Effector memory CD4-positive, alpha-beta T cell (primary cell): ENCODE data around the gene FASTKD1.

Experiments
- DNase-seq, 3 donors: peaks; one replicate each; pipeline ENCODE4 v3.0.0-alpha.2; 2020
- H3K27ac ChIP-seq: 2 replicates; pipeline ENCODE4 v1.7.0; 2013; ENCODE audit warnings: mild to moderate bottlenecking, low read length, moderate library complexity; ENCODE audit not compliant: insufficient read depth, poor library complexity, severe bottlenecking
- H3K27me3 ChIP-seq: replicated peaks from 2 replicates; pipeline ENCODE4 v1.7.0; 2013; ENCODE audit warnings: mild to moderate bottlenecking, low read length; ENCODE audit not compliant: insufficient read depth, control insufficient read depth, poor library complexity, severe bottlenecking
- H3K36me3 ChIP-seq: 2 replicates; pipeline ENCODE4 v1.7.0; 2013; ENCODE audit warnings: mild to moderate bottlenecking, low read length, moderate library complexity; ENCODE audit not compliant: control insufficient read depth, insufficient read depth
- H3K4me1 ChIP-seq: 2 replicates; pipeline ENCODE4 v1.7.0; 2013; ENCODE audit warnings: low read length, mild to moderate bottlenecking; ENCODE audit not compliant: control insufficient read depth, insufficient read depth, poor library complexity, severe bottlenecking
- H3K4me3 ChIP-seq: 2 replicates; pipeline ENCODE4 v1.7.0; 2013; ENCODE audit warnings: low read length, low read depth, mild to moderate bottlenecking; ENCODE audit not compliant: insufficient read depth, poor library complexity, severe bottlenecking
- H3K9me3 ChIP-seq: 2 replicates; pipeline ENCODE4 v1.7.0; 2013; ENCODE audit warnings: mild to moderate bottlenecking, low read length, moderate library complexity; ENCODE audit not compliant: control insufficient read depth

FASTKD1 gene

DNA sequence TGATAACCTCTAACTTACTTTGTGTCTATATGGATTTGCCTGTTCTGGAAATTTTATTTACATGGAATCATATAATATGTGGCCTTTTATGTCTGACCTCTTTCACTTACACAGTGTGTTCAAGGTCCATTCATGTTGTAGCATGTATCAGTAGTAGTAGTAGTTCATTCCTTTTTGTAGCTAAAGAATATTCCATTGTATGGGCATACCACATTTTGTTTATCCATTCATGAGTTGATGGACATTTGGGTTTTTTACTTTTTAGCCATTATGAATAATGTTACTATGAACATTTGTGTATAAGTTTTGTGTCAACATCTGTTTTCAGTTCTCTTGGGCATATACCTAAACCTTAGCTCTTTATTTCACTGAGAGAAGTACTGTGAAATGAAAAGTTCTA, 82.8 kb downstream of the FASTKD1 start:
- H3K27me3 ChIP-seq, result no peaks in the 10 kb centered on the region
- no peak overlapping the region for H3K27ac ChIP-seq
- H3K9me3 ChIP-seq, result no peaks in the 10 kb centered on the region
- H3K4me3 ChIP-seq, result no peak overlapping the region
- no peaks in the 10 kb centered on the region for H3K4me1 ChIP-seq
- H3K36me3 ChIP-seq, result no peaks in the 10 kb centered on the region
- no peak for DNase-seq

DNA sequence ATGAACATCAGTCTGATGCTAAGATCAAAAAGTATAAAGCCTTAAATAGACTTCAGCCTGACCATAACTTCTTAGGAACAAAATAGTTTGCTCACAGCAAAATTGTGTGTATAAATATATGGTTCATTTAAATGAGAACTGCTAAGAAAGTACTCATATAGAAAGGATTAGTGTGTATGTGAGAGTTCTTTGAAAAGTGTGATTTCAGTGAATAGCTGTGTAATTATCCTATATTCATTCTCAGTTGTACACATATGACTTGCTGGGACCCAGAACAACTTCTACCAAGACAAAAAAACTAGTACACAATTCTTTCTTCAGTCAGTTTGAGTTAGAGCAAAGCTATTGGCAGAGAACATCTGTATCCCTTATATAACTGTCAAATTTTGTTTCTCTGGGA, 87.2 kb downstream of the FASTKD1 start:
- no peaks in the 10 kb centered on the region for H3K27me3 ChIP-seq
- no peaks in the 10 kb centered on the region for H3K9me3 ChIP-seq
- DNase-seq, result no peak
- H3K27ac ChIP-seq, result no peak overlapping the region
- no peaks in the 10 kb centered on the region for H3K4me1 ChIP-seq
- H3K4me3 ChIP-seq, result no peak overlapping the region
- peaks cover 3% of the 10 kb centered on the region for H3K36me3 ChIP-seq

DNA sequence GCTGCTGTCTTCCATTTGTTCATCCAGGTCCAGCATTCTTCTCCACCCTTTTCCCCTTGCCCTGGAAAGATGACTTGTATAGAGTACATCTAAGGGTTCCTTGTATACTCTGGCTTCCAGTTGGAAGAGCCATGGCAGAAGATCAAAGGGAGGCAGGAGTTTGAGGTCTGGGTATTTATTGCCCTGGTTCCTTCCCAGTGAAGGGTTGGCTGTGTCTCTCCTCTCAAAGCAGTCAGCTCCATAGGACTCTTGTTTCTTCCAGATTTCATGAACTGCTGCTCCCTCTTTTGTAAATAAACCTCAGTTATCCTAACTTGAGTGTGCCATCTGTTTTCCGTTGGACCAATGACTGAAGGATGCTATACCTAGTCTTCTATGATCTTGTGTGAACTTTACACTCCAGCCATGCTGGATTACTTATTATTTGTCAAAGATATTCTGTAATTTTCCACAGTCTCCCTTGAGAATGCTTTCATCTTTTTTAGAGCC, 88.0 kb downstream of the FASTKD1 start:
- no peak for DNase-seq
- H3K4me1 ChIP-seq, result no peaks in the 10 kb centered on the region
- no peaks in the 10 kb centered on the region for H3K27me3 ChIP-seq
- peaks cover 3% of the 10 kb centered on the region for H3K36me3 ChIP-seq
- no peaks in the 10 kb centered on the region for H3K9me3 ChIP-seq
- H3K27ac ChIP-seq, result no peak overlapping the region
- no peak overlapping the region for H3K4me3 ChIP-seq

DNA sequence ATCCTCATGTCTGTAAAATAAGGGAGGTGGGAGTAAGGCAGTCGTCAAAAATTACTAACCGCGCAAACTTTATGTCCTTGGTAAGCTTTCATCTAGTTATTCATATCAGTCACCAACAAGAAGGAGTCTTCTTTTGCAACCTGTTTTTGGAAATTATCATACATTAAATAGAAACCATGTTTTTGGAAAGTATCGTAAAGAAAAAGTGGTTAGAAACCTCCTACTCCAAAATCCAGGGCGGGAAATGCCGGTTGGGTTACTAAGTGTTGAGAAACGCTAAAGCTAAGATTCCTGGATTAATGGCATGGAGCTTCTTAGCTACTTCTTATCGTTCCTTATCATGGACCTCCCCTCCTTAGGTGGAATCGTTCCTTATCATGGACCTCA, 93.6 kb downstream of the FASTKD1 start:
- peaks cover 3% of the 10 kb centered on the region for H3K36me3 ChIP-seq
- no peak for DNase-seq
- no peak overlapping the region for H3K27ac ChIP-seq
- H3K4me3 ChIP-seq, result peak overlapping the region; percentile 90
- H3K4me1 ChIP-seq, result no peaks in the 10 kb centered on the region
- no peaks in the 10 kb centered on the region for H3K27me3 ChIP-seq
- no peaks in the 10 kb centered on the region for H3K9me3 ChIP-seq
